Activated T-helper 17 cell treated with anti-CD3 and anti-CD28 coated beads, Interleukin-2, amount 50 U/mL, for 72 hours (primary cell): ENCODE data around the gene CRLF2. TPM values are rescaled to one million over a fixed set of nuclear protein-coding genes. Genes with fewer than 3 reads are reported as not detected.
A peak's percentile ranks its signal among the peaks of the same experiment; 100 is the strongest.
"Not testable (repeated sequence)": the region's sequence is repeated elsewhere in the genome, so short reads cannot be mapped to it uniquely, and the experiment has no call there.

Experiments
- ATAC-seq: fragments of 150-1000 bp; cut with Tn5 transposase; replicated peaks from 2 replicates; pipeline ENCODE4 v1.10.0; 2021; ENCODE audit warnings: mild to moderate bottlenecking, moderate library complexity
- H3K27ac Mint-ChIP-seq: one replicate; pipeline ENCODE4 v1.8.0; 2022; ENCODE audit warnings: mixed read lengths
- H3K27me3 Mint-ChIP-seq: one replicate; pipeline ENCODE4 v1.8.0; 2022; ENCODE audit warnings: mixed read lengths
- H3K36me3 Mint-ChIP-seq: one replicate; pipeline ENCODE4 v1.8.0; 2022; ENCODE audit warnings: low read depth, mild to moderate bottlenecking, mixed read lengths
- H3K4me1 Mint-ChIP-seq: one replicate; pipeline ENCODE4 v1.8.0; 2022; ENCODE audit warnings: mixed read lengths
- H3K4me3 Mint-ChIP-seq: one replicate; pipeline ENCODE4 v1.8.0; 2022; ENCODE audit warnings: mild to moderate bottlenecking, mixed read lengths
- H3K9me3 Mint-ChIP-seq: one replicate; pipeline ENCODE4 v1.8.0; 2022; ENCODE audit warnings: mixed read lengths
- total RNA-seq, 2 donors: library from RNA; stranded (reverse); gene quantifications; one replicate each; pipeline ENCODE4 v1.2.3, GENCODE V29; 2022

Gene CRLF2
- total RNA-seq, 2 donors from 2014 or later = 0.63 to 1.4 TPM

- ATAC-seq = peak; percentile 89
- no peaks in the 10 kb centered on the region for H3K36me3 Mint-ChIP-seq
Observed at GRCh38 chrX:1224954-1225353, 12.5 kb upstream of the CRLF2 start.

DNA sequence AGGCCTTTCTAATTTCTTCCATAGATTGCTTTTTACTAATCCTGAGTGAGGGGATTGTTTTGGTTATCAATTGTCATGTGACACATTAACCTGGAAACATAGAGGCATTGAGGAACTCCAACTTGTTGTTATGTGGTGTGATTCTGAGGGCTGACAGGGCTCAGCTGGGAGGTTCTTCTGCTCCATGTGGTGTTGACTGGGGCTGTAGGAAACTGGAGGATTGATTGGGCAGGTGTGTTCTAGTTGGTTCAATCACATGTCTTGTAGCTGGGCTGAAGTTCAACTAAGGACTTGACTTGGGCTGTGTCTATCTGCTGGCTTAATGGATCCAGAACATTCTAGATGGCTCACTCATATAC is 10.8 kb upstream of the CRLF2 start:
- H3K27me3 Mint-ChIP-seq = peaks cover 15% of the 10 kb centered on the region
- H3K4me3 Mint-ChIP-seq = no peak overlapping the region
- peaks cover 7% of the 10 kb centered on the region for H3K9me3 Mint-ChIP-seq
- peaks cover 5% of the 10 kb centered on the region for H3K4me1 Mint-ChIP-seq
- H3K36me3 Mint-ChIP-seq = no peaks in the 10 kb centered on the region
- no peak for ATAC-seq
- no peak overlapping the region for H3K27ac Mint-ChIP-seq

More at GRCh38 chrX:1224954-1225353, 12.5 kb upstream of the CRLF2 start:
- Mint-ChIP-seq H3K4me3 (no peak overlapping the region), H3K4me1 (peaks cover 5% of the 10 kb centered on the region), H3K27me3 (peaks cover 15% of the 10 kb centered on the region), H3K9me3 (peaks cover 7% of the 10 kb centered on the region), H3K27ac (no peak overlapping the region)

DNA sequence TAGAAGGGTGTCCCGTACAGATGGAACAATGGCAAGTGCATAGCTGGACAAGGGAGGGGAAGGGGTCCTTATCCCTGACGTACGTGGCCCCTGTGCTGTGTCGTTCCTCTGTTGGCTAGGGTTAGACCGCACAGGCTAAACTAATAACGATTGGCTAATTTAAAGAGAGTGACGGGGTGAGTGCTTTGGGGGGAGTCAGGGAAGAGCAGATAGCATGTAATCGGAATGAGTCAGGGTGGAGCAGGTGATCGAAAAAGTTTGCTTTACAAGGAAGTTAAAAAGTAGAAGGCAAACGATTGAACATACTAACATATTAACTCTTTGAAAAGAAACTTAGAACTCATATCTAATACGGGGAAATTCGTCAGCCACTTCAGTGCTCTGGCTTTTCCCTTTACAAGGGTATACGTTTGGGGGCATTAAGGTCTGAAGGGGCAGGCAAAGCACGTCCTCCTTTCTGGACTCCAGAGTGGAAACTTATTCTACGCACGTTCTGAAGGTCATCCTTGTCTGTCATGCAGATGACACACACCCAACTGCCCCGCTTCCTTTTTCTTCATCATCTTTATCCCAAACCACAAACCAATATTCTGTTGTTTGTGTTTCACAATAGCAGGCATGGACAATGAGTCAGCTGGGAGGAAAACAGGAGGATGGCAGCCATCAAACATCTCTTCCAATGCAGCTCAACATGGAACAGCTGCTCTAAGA is 10.2 kb upstream of the CRLF2 start:
- no peaks in the 10 kb centered on the region for H3K36me3 Mint-ChIP-seq
- H3K27me3 Mint-ChIP-seq = peaks cover 15% of the 10 kb centered on the region
- H3K4me1 Mint-ChIP-seq = peaks cover 5% of the 10 kb centered on the region
- peaks cover 7% of the 10 kb centered on the region for H3K9me3 Mint-ChIP-seq
- no peak overlapping the region for H3K4me3 Mint-ChIP-seq
- no peak overlapping the region for H3K27ac Mint-ChIP-seq
- ATAC-seq = peak; percentile 37

GRCh38 chrX:1221296-1221845 is 8.9 kb upstream of the CRLF2 start:
- no peak for ATAC-seq
- Mint-ChIP-seq H3K9me3 (peaks cover 7% of the 10 kb centered on the region), H3K4me3 (no peak overlapping the region), H3K4me1 (peaks cover 5% of the 10 kb centered on the region), H3K27me3 (peaks cover 5% of the 10 kb centered on the region), H3K27ac (no peak overlapping the region), H3K36me3 (no peaks in the 10 kb centered on the region)

DNA sequence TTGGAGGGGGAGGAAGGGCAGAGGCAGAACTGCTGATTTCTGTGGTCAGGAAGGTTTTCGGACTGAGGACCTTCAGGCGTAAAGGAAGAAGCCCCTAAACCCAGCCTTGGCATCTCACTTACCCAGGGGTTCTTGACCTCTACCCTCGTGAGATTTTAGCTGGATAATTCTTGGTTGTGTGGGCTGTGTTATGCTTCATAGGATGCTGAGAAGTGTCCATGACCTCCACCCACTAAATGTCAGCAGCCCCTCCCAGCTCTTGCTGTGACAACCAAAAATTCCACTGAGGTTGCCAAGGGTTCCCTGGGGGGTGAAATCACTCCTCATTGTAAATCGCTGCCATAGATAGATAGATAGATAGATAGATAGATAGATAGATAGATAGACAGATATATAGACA is 5.8 kb upstream of the CRLF2 start:
- Mint-ChIP-seq H3K4me3 (no peak overlapping the region), H3K27me3 (peaks cover 3% of the 10 kb centered on the region), H3K4me1 (no peaks in the 10 kb centered on the region), H3K36me3 (no peaks in the 10 kb centered on the region), H3K9me3 (peaks cover 2% of the 10 kb centered on the region), H3K27ac (no peak overlapping the region)
- ATAC-seq = no peak

- Mint-ChIP-seq H3K4me1 (peaks cover 10% of the 10 kb centered on the region), H3K4me3 (no peak overlapping the region), H3K27ac (no peak overlapping the region), H3K9me3 (peaks cover 6% of the 10 kb centered on the region), H3K36me3 (no peaks in the 10 kb centered on the region), H3K27me3 (peaks cover 9% of the 10 kb centered on the region)
- ATAC-seq = no peak
Observed at GRCh38 chrX:1215123-1215823, 2.8 kb upstream of the CRLF2 start.

GRCh38 chrX:1213971-1214370 is 1.5 kb upstream of the CRLF2 start:
- Mint-ChIP-seq H3K4me1 (peaks cover 10% of the 10 kb centered on the region), H3K27me3 (peaks cover 9% of the 10 kb centered on the region), H3K27ac (no peak overlapping the region), H3K9me3 (peaks cover 6% of the 10 kb centered on the region), H3K4me3 (no peak overlapping the region), H3K36me3 (no peaks in the 10 kb centered on the region)
- ATAC-seq = no peak

- ATAC-seq = no peak
- Mint-ChIP-seq H3K9me3 (peaks cover 6% of the 10 kb centered on the region), H3K36me3 (no peaks in the 10 kb centered on the region), H3K27me3 (peaks cover 9% of the 10 kb centered on the region), H3K4me1 (peaks cover 22% of the 10 kb centered on the region), H3K27ac (no peak overlapping the region), H3K4me3 (no peak overlapping the region)
Observed at GRCh38 chrX:1210844-1211243, 1.6 kb downstream of the CRLF2 start.

DNA sequence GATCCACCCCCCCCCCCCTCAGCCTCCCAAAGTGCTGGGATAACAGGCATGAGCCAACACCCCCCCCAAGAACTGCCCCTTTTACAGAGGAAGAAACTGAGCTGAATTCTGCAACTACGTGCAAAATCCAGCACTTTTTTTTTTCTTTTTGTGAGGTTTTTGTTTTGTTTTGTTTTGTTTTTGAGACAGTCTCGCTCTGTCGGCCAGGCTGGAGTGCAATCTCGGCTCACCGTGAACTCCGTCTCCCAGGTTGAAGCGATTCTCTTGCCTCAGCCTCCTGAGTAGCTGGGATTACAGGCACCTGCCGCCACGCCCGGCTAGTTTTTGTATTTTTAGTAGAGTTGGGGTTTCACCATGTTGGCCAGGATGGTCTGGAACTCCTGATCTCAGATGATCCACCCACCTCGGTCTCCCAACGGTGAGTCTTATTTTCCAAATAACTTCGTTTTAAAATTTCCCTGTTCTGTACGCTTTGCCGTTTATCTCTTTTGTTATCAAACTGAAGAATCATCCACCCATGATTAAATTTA is 4.9 kb downstream of the CRLF2 start:
- Mint-ChIP-seq H3K9me3 (peaks cover 6% of the 10 kb centered on the region), H3K27me3 (peaks cover 6% of the 10 kb centered on the region), H3K36me3 (no peaks in the 10 kb centered on the region), H3K4me3 (peak overlapping the region; percentile 58), H3K4me1 (peaks cover 20% of the 10 kb centered on the region), H3K27ac (peak overlapping the region; percentile 84)
- ATAC-seq = no peak

DNA sequence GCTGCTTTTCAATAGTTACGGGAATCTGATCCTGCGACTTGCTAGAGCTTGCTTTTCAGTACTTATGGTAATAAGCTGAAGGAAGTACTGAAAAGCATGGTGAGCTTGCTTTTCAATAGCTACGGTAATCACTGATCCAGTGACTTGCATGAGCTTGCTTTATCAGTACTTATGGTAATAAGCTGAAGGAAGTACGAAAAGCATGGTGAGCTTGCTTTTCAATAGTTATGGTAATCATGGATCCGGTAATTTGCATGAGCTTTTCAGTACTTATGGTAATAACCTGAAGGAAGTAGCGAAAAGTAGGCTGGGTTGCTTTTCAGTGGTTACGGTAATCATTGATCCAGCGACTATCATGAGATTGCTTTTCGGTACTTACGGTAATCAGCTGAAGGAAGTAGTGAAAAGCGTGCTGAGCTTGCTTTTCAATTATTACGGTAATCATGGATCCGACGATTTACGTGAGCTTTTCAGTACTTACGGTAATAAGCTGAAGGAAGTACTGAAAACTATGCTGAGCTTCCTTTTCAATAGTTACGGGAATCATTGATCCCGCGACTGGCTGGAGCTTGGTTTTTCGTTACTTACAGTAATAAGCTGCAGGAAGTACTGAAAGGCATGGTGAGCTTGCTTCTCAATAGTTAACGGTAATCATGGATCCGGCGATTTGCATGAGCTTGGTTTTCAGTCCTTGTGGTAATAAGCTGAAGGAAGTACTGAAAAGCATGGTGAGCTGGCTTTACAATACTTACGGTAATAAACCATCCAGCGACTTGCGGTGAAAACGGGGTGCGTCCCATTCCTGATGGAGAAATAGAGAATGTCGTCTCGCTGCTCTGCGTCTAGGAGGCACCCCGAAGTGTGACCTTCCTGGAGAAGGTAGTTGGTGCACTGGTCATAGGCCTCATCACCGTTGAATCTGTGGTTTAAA is 6.5 kb downstream of the CRLF2 start:
- no peaks in the 10 kb centered on the region for H3K36me3 Mint-ChIP-seq
- no peak overlapping the region for H3K27ac Mint-ChIP-seq
- H3K4me3 Mint-ChIP-seq = peak overlapping the region; percentile 67
- peaks cover 6% of the 10 kb centered on the region for H3K27me3 Mint-ChIP-seq
- peak; percentile 13 for ATAC-seq
- peaks cover 5% of the 10 kb centered on the region for H3K9me3 Mint-ChIP-seq
- H3K4me1 Mint-ChIP-seq = peaks cover 11% of the 10 kb centered on the region

DNA sequence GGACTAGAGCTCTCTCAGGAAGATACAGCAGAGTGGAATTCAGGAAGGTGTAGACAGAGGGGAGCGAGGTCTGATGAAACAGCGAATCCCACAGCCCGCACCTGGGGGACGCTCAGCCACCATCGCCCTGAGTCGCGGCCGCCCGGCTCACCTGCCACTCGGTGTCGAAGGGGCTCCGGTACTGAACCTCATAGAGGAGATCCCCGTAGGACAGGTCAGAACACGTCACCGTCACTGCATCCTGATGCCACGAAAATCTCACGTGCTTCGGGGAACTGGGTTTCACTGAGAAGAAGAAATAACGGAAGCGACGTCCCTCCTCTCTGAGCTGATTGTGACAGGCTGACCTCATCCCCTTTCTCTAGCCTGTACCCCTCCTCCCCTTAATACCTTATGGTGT is 10.2 kb downstream of the CRLF2 start:
- Mint-ChIP-seq H3K4me3 (no peak overlapping the region), H3K4me1 (no peaks in the 10 kb centered on the region), H3K9me3 (no peaks in the 10 kb centered on the region), H3K36me3 (no peaks in the 10 kb centered on the region), H3K27me3 (no peaks in the 10 kb centered on the region), H3K27ac (no peak overlapping the region)
- no peak for ATAC-seq

DNA sequence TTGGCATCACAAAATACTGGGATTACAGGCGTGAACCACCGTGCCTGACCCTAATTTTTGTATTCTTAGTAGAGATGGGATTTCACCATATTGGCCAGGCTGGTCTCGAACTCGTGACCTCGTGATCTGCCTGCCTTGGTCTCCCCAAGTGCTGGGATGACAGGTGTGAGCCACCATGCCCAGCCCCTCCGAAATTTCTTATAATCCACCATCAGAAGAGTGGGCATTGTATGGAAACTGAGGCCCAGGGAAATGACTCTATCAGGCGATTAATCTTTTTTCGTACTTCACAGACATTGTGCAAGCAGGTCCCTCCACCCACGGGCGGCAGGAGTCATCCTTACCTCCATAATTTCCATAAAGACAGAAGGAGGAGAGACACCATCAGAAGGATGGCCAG is 16.0 kb downstream of the CRLF2 start:
- ATAC-seq = no peak
- Mint-ChIP-seq H3K4me1 (no peaks in the 10 kb centered on the region), H3K27me3 (no peaks in the 10 kb centered on the region), H3K9me3 (no peaks in the 10 kb centered on the region), H3K27ac (no peak overlapping the region), H3K4me3 (no peak overlapping the region), H3K36me3 (no peaks in the 10 kb centered on the region)

DNA sequence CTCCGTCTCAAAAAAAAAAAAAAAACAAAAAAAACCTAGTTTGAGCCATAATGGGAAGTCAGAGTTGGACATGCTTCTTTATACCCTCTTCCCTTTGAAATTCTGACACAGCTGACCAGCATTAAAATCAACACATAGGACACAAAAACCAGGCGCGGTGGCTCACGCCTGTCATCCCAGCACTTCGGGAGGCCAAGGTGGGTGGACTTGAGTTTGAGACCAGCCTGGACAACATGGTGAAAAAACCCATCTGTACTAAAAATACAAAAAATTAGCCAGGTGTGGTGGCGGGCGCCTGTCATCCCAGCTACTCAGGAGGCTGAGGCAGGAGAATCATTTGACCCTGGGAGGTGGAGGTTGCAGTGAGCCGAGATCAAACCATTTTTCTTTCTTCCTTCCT is 20.3 kb downstream of the CRLF2 start:
- not testable (repeated sequence) for ATAC-seq, H3K27ac Mint-ChIP-seq, H3K4me3 Mint-ChIP-seq, H3K9me3 Mint-ChIP-seq, H3K27me3 Mint-ChIP-seq, H3K36me3 Mint-ChIP-seq, H3K4me1 Mint-ChIP-seq

DNA sequence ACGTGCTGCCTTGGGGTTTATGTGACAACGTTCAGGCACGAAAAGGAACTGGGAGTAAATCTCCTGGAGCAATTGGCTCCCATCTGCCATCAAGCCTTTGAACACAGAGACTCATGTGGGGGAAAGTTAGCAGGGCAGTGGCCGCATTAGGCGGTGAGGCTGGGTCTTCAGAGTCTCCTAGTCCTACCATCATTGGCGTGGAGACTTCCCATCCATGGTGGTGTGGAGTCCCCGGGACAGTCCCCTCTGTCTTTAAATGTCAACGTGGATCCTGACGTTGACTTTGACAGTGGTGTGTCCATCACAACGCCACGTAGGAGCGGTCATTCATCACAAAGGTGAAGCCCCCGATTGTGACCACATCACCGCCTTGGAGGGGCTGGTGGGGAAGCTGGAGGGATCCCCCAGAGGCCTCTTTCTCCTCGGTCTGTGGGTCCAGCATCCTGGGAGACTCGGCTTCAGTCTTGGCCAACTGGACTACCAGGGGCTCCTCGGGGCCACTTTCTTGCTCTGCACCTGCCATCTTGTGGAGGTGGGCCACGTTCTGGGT is 21.8 kb downstream of the CRLF2 start:
- ATAC-seq = no peak
- no peaks in the 10 kb centered on the region for H3K36me3 Mint-ChIP-seq
- no peaks in the 10 kb centered on the region for H3K9me3 Mint-ChIP-seq
- no peak overlapping the region for H3K27ac Mint-ChIP-seq
- no peaks in the 10 kb centered on the region for H3K27me3 Mint-ChIP-seq
- H3K4me3 Mint-ChIP-seq = no peak overlapping the region
- no peaks in the 10 kb centered on the region for H3K4me1 Mint-ChIP-seq
